Measurements from ENCODE around the gene FKRP. TPM values are rescaled to one million over a fixed set of nuclear protein-coding genes. Genes with fewer than 3 reads are reported as not detected.

The FKRP gene
- total RNA-seq, 2 experiments from 2014 or later = 15.5 to 18.9 TPM

DNA sequence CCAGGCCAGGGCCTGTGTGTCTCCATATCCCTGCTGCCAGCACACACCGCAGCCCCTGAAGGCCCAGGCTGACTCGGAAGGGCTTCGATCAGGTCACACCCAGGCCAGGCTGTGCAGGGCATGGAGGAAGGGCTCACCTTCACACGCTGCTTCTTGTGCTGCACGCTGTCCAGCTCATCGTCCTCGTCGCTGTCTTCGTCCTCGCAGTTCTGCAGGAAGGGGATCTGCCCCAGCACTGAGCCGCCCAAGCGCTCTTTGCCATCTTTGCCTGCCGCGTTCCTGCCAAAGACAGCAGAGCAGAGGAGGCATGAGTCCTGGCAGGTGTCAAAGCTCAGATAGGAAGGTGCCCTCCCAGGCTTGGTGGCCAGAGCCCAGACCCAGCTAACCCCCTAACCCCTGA lies 15.3 kb upstream of the FKRP start:
- intact Hi-C loops (cut with micrococcal nuclease; ENCODE audit: unreplicated experiment) = no loop called here
- no peaks in the 10 kb centered on the region for H3K79me2 ChIP-seq (ENCODE audit: insufficient read depth, low read depth, low read length)
- no peak overlapping the region for H3K27ac ChIP-seq (ENCODE audit: low read depth, low read length, poor library complexity, severe bottlenecking)
- no peak overlapping the region for H3K4me3 ChIP-seq (ENCODE audit: low read depth, low read length, poor library complexity, severe bottlenecking)
- no TSS peak for BruUV-seq (replicated peaks)
- ChIA-PET CTCF (ENCODE audit: unreplicated experiment) (interaction anchor here (0.5 kb wide), 1 partner anchor 11 kb away, joined by 3 read pairs; no protein-coding TSS in a partner anchor), POLR2A (no interaction called here)
- H4K20me1 ChIP-seq (ENCODE audit: insufficient read depth, low read length) = 0 out of 2 replicates have a peak, but pooled peaks cover 4% of the 10 kb centered on the region
- TF ChIP-seq EZH2phosphoT487 (IDR thresholded peaks at IDR 0.05; ENCODE audit: borderline replicate concordance, low read depth, low read length) = no peak
- TF ChIP-seq, protein P1, sequence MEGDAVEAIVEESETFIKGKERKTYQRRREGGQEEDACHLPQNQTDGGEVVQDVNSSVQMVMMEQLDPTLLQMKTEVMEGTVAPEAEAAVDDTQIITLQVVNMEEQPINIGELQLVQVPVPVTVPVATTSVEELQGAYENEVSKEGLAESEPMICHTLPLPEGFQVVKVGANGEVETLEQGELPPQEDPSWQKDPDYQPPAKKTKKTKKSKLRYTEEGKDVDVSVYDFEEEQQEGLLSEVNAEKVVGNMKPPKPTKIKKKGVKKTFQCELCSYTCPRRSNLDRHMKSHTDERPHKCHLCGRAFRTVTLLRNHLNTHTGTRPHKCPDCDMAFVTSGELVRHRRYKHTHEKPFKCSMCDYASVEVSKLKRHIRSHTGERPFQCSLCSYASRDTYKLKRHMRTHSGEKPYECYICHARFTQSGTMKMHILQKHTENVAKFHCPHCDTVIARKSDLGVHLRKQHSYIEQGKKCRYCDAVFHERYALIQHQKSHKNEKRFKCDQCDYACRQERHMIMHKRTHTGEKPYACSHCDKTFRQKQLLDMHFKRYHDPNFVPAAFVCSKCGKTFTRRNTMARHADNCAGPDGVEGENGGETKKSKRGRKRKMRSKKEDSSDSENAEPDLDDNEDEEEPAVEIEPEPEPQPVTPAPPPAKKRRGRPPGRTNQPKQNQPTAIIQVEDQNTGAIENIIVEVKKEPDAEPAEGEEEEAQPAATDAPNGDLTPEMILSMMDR (conservative IDR thresholded peaks at IDR 0.05; ENCODE audit: low read length) = no peak
- no peak overlapping the region for H3K4me2 ChIP-seq (ENCODE audit: low read length)
- no peaks in the 10 kb centered on the region for H3K9me2 ChIP-seq (ENCODE audit: insufficient read depth, low read length)
- H3K9me3 ChIP-seq (ENCODE audit: low read length) = no peaks in the 10 kb centered on the region
- no peak overlapping the region for H2AFZ ChIP-seq (ENCODE audit: low read length)
- H3K36me3 ChIP-seq (ENCODE audit: insufficient read depth, low read length) = peaks cover 96% of the 10 kb centered on the region
- H3K4me1 ChIP-seq (ENCODE audit: insufficient read depth, low read length, poor library complexity, severe bottlenecking) = no peaks in the 10 kb centered on the region
- DNase-seq (ENCODE audit: low spot score) = no peak

DNA sequence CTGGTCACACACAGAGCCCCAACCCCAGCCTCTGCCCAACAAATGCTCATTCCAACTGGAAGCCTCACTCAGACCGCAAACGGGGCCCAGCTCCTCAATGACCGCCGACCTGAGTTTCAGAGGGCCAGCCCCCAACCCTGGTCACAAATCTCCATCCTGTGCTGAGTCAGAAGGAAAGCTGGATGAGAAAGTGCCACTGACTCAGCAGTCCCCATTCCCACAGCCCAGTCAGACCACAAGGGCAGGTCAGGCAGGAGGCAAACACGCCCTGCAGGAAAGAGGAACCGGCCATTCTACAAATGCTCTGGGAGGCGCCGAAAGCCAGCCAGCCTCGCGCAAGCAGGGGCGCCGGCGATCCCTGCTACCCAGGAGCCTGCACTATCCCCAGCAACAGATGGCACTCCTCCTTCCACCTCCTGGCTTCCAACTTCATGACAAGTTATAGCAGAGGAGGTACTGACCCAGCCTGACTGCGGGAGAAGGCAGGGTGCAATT lies 14.8 kb upstream of the FKRP start:
- H3K4me1 ChIP-seq (ENCODE audit: insufficient read depth, low read length, poor library complexity, severe bottlenecking) = no peaks in the 10 kb centered on the region
- H2AFZ ChIP-seq (ENCODE audit: low read length) = no peak overlapping the region
- no peaks in the 10 kb centered on the region for H3K9me3 ChIP-seq (ENCODE audit: low read length)
- POLR2A ChIA-PET = no interaction called here
- intact Hi-C loops (cut with micrococcal nuclease; ENCODE audit: unreplicated experiment) = no loop called here
- H4K20me1 ChIP-seq (ENCODE audit: insufficient read depth, low read length) = 0 out of 2 replicates have a peak, but pooled peaks cover 4% of the 10 kb centered on the region
- H3K36me3 ChIP-seq (ENCODE audit: insufficient read depth, low read length) = peaks cover 94% of the 10 kb centered on the region
- CTCF ChIA-PET (ENCODE audit: unreplicated experiment) = no interaction called here
- no peaks in the 10 kb centered on the region for H3K79me2 ChIP-seq (ENCODE audit: insufficient read depth, low read depth, low read length)
- H3K4me3 ChIP-seq (ENCODE audit: low read depth, low read length, poor library complexity, severe bottlenecking) = no peak overlapping the region
- H3K27ac ChIP-seq (ENCODE audit: low read depth, low read length, poor library complexity, severe bottlenecking) = no peak overlapping the region
- no TSS peak for BruUV-seq (replicated peaks)
- H3K9me2 ChIP-seq (ENCODE audit: insufficient read depth, low read length) = no peaks in the 10 kb centered on the region
- TF ChIP-seq, protein P1 (conservative IDR thresholded peaks at IDR 0.05; ENCODE audit: low read length) = no peak
- no peak for TF ChIP-seq EZH2phosphoT487 (IDR thresholded peaks at IDR 0.05; ENCODE audit: borderline replicate concordance, low read depth, low read length)
- no peak overlapping the region for H3K4me2 ChIP-seq (ENCODE audit: low read length)
- no peak for DNase-seq (ENCODE audit: low spot score)

DNA sequence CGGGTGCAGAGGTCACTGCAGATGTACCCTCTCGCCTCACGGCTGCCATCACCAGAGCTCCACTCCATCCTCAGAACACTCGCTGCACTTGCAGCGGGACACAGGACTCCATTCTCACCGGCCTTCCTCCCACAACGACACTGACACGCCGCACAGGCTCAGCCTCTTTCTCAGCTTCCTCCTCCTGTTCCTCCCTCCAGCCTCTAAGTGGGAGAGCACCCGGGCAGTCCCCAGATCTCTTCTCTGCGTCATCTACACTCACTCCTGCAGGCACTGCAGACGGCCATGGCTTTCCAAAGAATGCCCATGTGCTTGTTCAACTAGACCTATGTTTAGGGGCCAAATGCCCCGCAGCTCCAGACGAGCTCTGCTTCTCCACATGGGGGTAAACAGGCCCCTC lies 14.3 kb upstream of the FKRP start:
- Histone ChIP-seq H3K36me3 (ENCODE audit: insufficient read depth, low read length) (peaks cover 91% of the 10 kb centered on the region), H3K4me1 (ENCODE audit: insufficient read depth, low read length, poor library complexity, severe bottlenecking) (no peaks in the 10 kb centered on the region), H3K27ac (ENCODE audit: low read depth, low read length, poor library complexity, severe bottlenecking) (no peak overlapping the region), H3K9me3 (ENCODE audit: low read length) (no peaks in the 10 kb centered on the region), H4K20me1 (ENCODE audit: insufficient read depth, low read length) (0 out of 2 replicates have a peak, but pooled peaks cover 4% of the 10 kb centered on the region), H3K79me2 (ENCODE audit: insufficient read depth, low read depth, low read length) (no peaks in the 10 kb centered on the region), H3K4me2 (ENCODE audit: low read length) (no peak overlapping the region), H3K9me2 (ENCODE audit: insufficient read depth, low read length) (no peaks in the 10 kb centered on the region), H2AFZ (ENCODE audit: low read length) (no peak overlapping the region), H3K4me3 (ENCODE audit: low read depth, low read length, poor library complexity, severe bottlenecking) (no peak overlapping the region)
- TF ChIP-seq, protein P1 (conservative IDR thresholded peaks at IDR 0.05; ENCODE audit: low read length) = no peak
- TF ChIP-seq EZH2phosphoT487 (IDR thresholded peaks at IDR 0.05; ENCODE audit: borderline replicate concordance, low read depth, low read length) = no peak
- BruUV-seq (replicated peaks) = no TSS peak
- ChIA-PET POLR2A (no interaction called here), CTCF (ENCODE audit: unreplicated experiment) (no interaction called here)
- no peak for DNase-seq (ENCODE audit: low spot score)
- intact Hi-C loops (cut with micrococcal nuclease; ENCODE audit: unreplicated experiment) = no loop called here
